GM20431 (cell line): ENCODE results near the gene CACNG5.

Experiments
- in situ Hi-C: fragments of 300-500 bp; cut with MseI, MboI; formaldehyde crosslinking; loops from one replicate; pipeline ENCODE4 v1.15.0; 2020; ENCODE audit warnings: low sequenced_read_pairs; ENCODE audit not compliant: unreplicated experiment

Gene CACNG5

DNA sequence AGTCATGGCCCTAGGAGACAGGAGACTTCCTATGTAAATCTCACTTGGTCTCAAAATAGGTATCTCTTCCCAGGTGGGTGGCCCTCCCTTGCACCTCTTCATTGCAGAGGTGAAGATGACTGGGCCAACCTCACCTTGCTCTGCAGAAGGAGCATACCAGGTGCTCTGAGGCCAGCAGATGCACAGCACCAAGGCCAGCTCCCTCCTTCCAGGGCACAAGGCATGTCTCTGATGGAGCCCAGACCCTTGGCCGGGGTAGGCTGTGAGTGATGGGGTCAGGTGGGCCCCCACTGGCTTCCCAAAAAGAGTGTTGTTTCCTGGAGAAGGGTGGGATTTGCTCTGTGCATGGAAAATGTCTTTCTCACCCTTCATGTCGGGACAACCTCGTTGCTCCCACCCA is 12.8 kb downstream of the CACNG5 start:
- in situ Hi-C loops, result no loop called here

DNA sequence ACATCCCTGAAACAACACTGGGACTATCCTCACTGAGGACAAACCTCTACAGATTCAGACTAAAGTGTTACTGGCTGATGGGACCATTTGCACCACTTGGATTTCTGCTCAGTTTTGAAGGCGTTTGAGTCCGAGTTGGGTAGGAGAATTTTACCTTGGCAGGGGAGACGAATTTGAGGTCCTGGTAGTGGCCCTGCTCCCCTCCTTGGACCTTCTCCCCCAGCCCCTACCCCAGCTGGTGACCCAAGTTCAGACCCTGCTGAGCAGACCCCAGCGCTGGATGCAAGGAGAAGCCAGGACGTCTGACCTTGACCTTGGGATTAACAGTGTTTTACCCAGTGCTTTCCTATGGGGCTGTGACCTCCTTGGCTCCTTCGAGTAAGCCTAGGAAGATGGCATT is 13.6 kb downstream of the CACNG5 start:
- in situ Hi-C loops, result no loop called here

DNA sequence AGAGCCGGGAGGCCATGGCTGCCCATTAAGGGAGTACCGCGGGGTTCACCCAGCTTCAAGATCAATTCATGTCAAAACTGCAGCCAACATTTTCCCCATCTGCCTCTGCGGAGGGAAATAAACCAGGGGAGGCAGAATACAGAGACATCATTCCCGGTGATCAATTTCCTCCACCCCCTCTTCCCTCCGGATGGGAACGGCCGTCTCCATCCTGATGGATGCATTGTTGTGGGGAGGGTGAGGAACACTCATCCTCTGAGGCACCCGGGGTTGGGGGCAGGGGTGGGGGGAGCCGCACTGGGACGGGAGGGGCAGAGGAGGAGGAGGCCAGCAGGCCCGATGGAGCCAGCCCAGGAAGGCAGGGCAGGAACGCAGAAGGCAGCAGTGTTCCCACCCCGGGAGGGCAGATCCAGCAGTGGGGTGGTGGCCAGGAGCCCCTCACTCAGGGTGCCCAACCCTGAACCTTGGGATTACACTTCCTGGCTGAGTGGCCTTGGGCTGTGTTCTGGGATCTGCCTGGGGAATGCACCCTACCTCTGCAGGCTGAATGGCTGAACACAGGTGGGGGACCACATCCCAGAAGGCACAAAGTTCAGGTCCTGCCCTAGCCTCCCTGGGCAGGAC is 14.2 kb downstream of the CACNG5 start:
- in situ Hi-C loops, result no loop called here

DNA sequence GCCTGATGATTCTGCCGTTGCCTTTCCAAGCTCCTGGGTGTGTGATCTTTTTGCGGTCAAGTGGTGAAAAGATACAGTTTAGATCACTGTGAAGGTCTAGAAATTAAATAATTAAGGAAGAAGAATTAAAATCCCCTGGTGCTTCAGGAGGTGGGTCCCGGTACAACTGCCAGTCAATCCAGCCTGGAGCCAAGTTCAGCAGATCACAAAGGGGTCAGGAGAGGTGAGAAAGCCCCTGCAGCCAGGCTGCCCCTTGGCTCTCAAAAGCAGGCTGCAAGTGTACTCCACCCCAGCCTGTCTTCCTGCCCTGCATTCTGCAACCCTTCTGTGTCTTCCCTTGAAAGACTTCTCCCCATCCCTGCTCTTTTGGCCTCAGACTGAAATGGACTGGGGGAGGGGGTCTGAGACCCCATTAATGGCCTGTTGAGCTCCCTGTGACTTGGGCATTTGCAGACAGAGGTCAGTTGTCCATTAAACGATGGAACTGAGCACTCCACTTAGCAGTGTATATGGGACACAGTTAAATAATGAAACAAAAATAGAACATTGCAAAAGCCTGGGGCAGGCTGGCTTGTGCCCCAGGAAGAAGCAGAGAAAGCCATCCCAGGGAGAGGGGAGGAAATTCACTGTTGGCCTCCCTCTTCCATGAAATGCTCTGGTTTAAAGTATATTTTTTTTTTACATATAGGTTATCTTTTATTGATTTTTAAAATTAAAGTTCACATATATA is 15.1 kb downstream of the CACNG5 start:
- in situ Hi-C loops, result no loop called here

DNA sequence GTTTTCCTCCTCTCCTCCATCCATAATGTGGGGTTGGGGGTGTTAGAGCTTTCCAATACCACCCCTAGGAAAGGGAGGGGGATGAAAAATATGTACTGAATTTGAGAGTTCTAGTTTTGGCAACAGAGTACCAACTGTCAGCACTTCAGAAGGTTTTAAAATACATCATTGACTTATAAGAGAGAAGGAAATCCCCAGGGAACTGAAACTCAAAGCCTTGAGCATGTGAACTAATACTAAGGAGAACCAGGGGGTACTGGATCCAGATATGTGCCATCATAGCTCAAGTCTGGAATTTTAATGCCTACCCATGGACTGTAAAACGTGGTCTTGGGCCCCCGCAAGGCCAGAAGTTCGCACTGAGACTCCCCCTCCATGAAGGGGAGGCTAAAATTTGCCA is 15.8 kb downstream of the CACNG5 start:
- in situ Hi-C loops, result no loop called here

DNA sequence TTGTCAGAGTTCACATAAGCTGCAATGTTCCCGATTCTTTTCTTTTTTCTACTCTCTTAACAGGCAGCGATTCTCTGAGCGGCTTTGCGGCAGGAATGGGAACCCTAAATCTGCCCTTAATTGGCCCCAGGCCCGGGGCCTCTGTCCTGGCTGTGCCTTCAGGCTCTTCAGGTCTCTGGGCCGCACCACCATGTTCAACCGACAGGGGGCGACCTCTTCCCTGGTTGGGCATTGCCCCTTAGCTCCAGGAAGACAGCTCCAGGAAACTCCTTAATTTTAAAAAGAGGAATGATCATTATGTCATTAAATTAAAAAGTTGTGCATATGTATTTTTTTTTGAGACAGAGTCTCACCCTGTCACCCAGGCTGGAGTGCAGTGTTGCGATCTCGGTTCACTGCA is 20.3 kb downstream of the CACNG5 start:
- in situ Hi-C loops, result no loop called here

DNA sequence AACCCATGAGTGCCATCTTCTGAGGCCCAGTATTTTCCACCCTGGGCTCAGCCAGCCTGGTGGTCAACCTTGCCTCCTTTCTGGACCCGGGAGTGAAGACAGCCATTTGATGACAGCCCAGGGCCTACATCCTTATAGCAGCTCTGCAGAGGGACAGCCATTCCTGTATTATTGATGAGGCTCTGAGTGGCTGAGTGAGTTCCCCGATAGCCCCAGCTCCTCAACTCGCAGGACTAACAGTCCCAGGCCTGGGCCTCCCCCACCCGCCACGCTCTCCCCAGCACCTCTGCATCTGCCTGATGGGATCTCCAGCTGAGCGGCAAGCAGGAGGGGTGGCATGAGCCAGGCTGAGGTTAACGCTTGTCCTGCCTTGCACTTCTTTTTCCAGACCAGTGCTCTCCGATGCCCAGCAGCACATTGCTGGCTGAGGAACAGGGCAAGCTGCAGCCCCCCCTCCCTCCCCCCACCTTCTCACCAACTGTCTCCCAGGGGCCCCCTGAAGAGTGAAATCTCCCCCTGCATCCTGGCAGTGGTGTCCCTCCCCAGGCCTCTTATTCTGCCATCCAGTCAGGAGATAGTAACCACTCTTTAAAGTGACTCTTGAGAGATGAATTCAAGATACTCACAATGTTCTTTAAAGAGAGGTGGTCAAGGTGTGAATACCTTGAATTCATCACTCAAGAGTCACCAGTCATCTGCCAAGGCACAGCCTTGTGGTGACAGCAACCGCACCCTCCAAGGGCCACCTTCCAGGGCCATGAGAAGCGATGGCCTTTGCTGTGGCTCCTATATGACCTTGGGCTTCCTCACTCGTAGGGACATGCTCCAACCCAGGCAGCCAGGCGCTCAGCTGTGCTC is 23.5 kb downstream of the CACNG5 start:
- in situ Hi-C loops, result no loop called here

DNA sequence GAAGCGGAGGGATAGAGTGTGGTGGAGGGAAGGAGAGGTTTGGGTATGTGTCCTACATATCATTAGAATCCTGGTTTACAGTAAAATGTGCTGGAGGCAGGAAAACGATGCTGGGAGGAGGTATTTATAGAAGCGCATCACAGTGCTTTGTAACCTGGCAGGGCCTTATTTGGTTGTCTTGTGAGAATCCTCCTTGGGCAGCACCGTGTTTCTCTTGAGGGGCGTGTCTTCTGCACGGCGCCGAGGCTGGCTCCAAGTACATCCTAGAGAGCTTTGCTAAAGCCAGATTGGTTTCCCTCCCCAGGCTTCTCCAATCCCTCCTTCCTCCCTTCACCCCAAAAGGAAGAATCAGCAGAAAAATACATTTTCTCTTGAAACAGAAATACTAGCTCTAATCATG is 24.4 kb downstream of the CACNG5 start:
- in situ Hi-C loops, result no loop called here

DNA sequence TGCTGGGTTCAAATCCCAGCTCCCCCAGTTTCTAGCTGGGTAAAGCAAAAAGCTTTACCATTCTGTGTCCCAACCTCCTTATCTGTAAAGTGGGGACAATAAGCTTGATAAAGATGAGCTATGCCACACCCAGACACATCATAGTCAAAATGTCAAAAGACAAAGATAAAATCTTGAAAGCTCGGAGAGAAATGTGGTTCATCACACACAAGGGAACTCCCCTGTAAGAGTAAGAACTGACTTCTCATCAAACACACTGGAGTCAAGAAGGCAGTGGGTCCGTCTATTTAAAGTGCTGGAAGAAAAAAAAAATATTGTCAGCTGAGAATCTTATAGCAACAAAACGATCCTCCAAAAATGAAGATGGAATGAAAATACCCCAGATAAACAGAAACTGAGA is 25.3 kb downstream of the CACNG5 start:
- in situ Hi-C loops, result no loop called here

DNA sequence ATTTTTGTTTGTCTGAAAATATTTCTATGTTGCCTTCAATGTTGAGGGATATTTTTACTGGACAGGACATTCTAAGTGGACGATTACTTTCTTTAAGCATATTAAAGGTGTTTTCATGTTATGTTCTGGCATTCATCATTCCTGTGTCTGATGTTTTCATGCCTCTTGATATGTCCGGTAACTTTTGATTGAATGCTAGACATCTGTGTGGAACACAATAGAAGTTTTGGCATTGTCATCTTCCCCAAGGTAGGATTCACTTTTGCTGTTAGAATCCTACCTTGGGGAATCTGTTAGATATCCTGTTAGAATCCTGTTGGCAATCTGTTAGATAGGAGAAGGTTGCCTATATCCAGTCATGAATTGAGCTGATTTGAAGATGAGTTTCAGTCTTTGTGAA is 28.9 kb downstream of the CACNG5 start:
- in situ Hi-C loops, result no loop called here

DNA sequence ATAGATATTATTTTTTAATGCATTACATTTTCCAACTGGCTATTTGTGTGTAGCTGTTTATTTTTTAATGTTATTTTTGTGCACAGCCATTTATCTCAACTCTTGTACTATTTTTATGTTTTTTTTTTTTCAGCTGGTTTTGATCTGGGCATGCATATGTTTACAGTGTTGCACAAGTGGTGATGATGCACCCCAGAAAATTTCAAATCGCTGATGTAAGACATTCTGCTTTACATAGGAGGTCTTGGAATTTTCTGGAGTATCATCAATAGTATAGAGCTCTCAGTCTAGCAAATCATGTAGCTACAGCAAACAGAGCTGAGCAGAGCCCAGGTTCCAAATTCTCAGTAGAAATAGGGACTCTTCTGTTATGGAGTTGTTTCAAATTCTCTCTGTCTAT is 30.2 kb downstream of the CACNG5 start:
- in situ Hi-C loops, result no loop called here

DNA sequence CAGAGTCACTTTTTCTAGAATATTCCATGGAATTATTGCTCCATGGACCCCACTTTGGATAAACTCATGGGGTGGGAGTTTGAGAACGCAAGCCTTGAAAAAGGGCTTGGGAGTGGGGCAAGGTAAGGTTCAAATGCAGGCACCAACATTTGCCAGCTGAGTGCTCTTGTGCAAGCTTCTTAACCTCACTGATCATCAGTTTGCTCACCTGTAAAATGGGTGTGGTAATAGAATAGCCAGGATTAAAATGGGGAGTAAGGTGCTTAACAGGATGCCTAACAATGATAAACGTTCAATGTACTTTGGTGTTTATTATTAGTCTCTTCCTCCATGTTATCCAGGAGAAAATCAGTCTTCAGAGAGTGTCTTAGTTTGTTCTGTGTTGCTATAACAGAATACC is 39.0 kb downstream of the CACNG5 start:
- in situ Hi-C loops, result no loop called here

DNA sequence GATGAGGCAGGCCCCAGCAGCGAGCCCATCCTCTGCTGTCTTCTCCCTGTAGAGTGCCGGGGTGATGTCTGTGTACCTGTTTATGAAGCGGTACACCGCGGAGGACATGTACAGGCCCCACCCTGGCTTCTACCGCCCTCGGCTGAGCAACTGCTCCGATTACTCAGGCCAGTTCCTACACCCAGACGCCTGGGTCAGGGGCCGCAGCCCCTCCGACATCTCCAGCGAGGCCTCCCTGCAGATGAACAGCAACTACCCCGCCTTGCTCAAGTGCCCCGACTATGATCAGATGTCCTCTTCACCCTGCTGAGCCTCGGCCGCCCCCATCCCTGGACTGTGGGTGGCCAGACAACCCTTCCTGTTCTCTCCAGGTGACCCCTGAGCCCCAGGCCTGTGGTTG is 50.0 kb downstream of the CACNG5 start:
- in situ Hi-C loops, result no loop called here

DNA sequence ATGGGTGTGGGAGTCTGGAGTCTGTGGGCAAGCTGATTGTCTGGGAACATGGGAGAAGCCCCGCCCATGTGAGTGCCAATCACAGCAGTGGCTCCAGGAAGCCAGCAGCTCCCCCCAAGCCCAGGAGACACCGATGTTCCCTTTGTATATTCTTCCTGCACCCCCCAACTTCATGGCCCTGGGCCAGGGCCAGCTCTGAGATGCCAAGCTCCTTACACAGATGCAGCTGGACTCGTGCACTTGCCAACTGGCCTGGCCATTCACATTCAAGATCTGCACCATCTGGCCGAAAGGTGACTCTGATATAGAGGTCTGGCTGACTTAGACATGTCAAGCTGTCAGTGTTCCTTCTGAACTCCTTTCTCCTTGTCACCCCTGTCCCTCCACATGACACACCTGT is 50.5 kb downstream of the CACNG5 start:
- in situ Hi-C loops, result no loop called here

DNA sequence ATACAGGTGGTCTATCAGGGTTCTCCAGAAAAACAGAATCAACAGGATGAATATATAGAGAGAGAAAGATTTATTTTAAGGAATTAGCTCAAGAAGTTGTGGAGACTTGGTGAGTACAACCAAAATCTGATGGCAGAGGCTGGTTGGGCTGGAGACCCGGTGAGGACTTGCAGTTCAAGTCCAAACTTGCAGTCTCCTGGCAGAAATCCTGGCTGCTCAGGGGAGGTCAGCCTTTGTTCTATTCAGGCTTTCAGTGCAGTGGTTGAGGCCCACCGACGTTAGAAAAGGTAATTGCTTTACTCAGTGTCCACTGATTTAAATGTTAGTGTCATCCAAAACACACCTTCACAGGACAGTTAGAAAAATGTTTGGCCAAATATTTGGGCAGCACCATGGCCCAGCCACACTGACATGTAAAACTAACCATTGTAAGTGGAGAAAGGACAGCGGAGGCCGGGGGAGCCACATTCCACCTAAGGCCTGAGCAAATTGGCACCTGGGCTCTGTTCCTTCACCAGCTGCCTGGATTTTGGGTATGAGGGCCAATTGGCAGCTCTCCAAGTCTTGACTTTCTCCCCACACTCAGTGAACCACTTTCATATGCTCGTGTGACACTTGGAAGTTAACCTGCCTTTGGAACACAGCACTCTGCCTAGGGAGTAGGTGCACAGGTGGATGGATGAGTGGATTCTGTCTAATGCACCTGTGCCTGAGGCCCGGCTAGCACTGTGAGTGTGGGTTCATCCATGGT is 54.7 kb downstream of the CACNG5 start:
- in situ Hi-C loops, result no loop called here

DNA sequence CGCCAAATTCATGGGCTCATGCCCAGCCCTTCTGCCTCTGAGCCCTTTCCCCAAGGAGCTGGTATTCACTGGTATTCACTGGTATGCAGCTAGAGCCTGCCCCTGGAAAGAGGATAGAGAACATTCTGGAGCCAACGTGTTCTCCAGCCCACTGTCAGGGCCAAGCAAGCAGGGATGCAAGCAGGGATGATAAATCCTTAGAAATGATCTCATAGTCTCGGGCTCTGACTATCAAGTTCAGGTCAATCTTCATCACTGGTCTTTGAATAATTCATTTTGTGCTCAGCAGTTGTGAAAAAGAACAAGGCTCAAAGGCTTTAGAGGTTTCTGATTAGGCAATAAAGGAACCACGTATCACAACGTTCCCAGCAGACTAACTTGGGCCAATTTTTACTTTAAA is 57.3 kb downstream of the CACNG5 start:
- in situ Hi-C loops, result no loop called here

DNA sequence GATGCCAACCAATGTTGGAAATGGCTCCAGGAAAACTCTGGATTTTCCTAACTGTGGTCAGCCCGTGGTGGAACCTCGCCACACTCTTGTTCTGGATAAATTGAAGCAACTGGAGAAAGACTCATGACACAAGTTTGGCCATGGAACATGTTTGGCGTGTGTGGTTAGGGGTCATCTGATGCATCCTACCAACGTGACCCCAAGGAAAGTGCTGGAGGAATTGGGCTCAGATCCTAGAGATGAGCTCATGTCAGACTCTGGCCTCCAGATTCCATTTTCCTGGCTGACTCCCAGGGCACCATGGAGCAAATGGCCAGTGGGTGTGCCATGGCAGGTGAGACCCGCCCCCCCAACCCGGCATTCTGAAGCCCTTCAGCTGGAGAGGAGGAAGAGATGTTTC is 58.5 kb downstream of the CACNG5 start:
- in situ Hi-C loops, result no loop called here

DNA sequence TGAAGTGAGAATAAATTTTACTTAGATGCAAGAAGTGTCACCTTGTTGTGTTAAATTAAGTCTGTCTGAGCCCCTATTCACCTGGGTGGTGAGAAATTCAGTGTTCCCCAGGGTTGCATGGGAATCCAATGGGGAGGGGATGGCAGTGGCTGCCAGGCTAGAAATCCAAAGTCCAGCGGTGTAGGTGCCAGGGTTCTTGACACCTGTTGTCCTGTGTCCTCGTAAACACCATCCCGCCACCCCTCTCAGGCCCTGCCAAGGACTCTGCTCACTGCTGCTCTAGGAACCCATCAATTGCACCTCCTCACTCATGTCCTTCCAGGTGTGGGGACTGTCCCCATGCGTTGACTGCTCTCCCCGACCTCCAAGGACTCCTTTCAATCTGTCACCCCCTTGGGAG is 58.9 kb downstream of the CACNG5 start:
- in situ Hi-C loops, result no loop called here

DNA sequence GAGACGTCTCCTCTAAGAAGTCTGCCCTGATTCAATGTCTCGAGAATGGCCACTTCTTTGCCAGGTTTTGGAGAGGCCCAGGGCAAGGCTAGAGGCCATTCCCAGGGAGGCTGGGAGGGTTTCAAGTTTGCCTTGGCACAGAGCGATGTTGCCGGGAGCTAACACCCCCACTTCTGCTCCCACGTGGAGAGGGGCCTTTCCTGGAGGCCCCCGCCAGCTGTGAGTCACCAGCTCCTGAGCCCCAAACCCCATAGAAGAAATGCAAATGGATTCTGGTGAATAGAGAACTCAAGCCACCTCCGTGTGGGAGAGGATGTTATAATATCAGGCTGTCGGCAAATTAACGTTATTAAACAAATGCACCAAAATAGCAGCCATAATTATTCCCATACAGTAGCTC is 62.2 kb downstream of the CACNG5 start:
- in situ Hi-C loops, result no loop called here

DNA sequence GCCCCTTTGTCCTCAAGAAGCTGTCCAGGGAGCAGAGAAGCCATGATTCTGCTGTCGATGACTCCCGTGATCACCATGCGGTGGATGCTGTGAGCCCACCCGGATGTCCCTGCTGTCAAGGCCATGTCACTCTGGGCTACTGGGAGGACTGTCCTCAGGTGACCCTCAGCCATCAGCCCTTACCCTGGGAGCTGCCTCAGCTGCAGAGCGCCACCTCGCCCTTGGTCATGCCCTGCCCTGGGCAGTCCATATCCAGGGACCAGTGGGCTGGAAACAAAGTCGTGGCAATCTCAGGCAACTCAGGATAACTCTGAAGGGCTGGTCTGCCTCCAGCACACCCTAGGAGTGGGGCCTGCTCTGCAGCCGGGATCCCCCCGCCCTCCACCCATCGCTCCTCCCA is 63.6 kb downstream of the CACNG5 start:
- in situ Hi-C loops, result no loop called here
